H54 (cell line): ENCODE data around the gene DNAJB6.

Experiments used
- DNase-seq: peaks from one replicate; pipeline ENCODE4 v3.0.0; 2011; ENCODE audit warnings: low spot score, mixed read lengths; ENCODE audit not compliant: insufficient read length
- FAIRE-seq: peaks from 3 replicates; lab custom pipeline; 2011; peaks lifted over from hg19 to GRCh38; lab: Jason Lieb, UNC
- POLR2A ChIP-seq: IDR thresholded peaks from 2 replicates; pipeline ENCODE4 v1.6.1; 2011; ENCODE audit warnings: low read depth, mild to moderate bottlenecking, low read length

Gene DNAJB6

GRCh38 chr7:157401567-157402387 lies 65.0 kb downstream of the DNAJB6 start:
- no peak for TF ChIP-seq POLR2A
- DNase-seq (no peak), FAIRE-seq (no peak)

GRCh38 chr7:157402388-157402703 lies 65.5 kb downstream of the DNAJB6 start:
- no peak for FAIRE-seq
- no peak for TF ChIP-seq POLR2A
- DNase-seq: no peak

- TF ChIP-seq POLR2A: no peak
- no peak for FAIRE-seq
- DNase-seq: no peak
Measured at GRCh38 chr7:157402911-157403534, 66.2 kb downstream of the DNAJB6 start.

GRCh38 chr7:157403646-157404401 lies 67.0 kb downstream of the DNAJB6 start:
- FAIRE-seq (no peak), DNase-seq (no peak)
- no peak for TF ChIP-seq POLR2A

- TF ChIP-seq POLR2A: no peak
- DNase-seq (peak; percentile 85), FAIRE-seq (no peak)
Measured at GRCh38 chr7:157404845-157405481, 68.2 kb downstream of the DNAJB6 start.

GRCh38 chr7:157405501-157405900 lies 68.7 kb downstream of the DNAJB6 start:
- FAIRE-seq: no peak
- no peak for DNase-seq
- TF ChIP-seq POLR2A: no peak

GRCh38 chr7:157405914-157406810 lies 69.4 kb downstream of the DNAJB6 start:
- TF ChIP-seq POLR2A: no peak
- FAIRE-seq: no peak
- no peak for DNase-seq

GRCh38 chr7:157406971-157407370 lies 70.2 kb downstream of the DNAJB6 start:
- FAIRE-seq (no peak), DNase-seq (no peak)
- TF ChIP-seq POLR2A: no peak

GRCh38 chr7:157407512-157408257 lies 70.9 kb downstream of the DNAJB6 start:
- DNase-seq (no peak), FAIRE-seq (no peak)
- TF ChIP-seq POLR2A: no peak

GRCh38 chr7:157408258-157409101 lies 71.7 kb downstream of the DNAJB6 start:
- DNase-seq (no peak), FAIRE-seq (no peak)
- TF ChIP-seq POLR2A: no peak

- TF ChIP-seq POLR2A: no peak
- DNase-seq (peak; percentile 85), FAIRE-seq (no peak)
Measured at GRCh38 chr7:157409149-157409752, 72.4 kb downstream of the DNAJB6 start.
